Measurements from ENCODE around the gene MAP2K5. TPM values are rescaled to one million over a fixed set of nuclear protein-coding genes. Genes with fewer than 3 reads are reported as not detected.

Gene MAP2K5
- total and polyA plus RNA-seq, 7 donors, result 11.3 to 19.4 (median 14.3) TPM

DNA sequence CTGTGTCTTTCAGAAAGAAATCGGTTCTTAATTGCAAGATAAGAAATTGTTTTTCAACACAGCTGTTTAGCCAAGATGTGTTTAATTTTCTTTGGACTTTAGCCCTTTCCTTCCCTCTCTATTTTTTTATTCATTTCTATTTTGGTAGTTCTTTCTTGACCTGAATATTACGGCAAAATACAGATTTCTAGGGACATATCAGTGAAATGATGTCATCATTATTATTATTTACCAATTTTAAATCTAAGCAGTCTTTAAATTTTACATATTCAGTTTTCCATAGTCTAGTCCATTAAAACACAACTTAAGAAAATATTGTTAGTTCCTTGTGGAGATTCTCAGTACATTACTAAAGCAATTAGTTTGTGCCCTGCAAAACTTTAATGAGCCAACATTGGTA, 104.3 kb downstream of the MAP2K5 start:
- WGBS, 2 donors, result 61 to 84% methylated on average over 2 of the region's 2 CpGs
- no peak for TF ChIP-seq EP300 (IDR thresholded peaks at IDR 0.05)
- no peak for TF ChIP-seq POLR2A (IDR thresholded peaks at IDR 0.05)
- TF ChIP-seq POLR2AphosphoS5 (IDR thresholded peaks at IDR 0.05), result no peak
- TF ChIP-seq, protein P1, sequence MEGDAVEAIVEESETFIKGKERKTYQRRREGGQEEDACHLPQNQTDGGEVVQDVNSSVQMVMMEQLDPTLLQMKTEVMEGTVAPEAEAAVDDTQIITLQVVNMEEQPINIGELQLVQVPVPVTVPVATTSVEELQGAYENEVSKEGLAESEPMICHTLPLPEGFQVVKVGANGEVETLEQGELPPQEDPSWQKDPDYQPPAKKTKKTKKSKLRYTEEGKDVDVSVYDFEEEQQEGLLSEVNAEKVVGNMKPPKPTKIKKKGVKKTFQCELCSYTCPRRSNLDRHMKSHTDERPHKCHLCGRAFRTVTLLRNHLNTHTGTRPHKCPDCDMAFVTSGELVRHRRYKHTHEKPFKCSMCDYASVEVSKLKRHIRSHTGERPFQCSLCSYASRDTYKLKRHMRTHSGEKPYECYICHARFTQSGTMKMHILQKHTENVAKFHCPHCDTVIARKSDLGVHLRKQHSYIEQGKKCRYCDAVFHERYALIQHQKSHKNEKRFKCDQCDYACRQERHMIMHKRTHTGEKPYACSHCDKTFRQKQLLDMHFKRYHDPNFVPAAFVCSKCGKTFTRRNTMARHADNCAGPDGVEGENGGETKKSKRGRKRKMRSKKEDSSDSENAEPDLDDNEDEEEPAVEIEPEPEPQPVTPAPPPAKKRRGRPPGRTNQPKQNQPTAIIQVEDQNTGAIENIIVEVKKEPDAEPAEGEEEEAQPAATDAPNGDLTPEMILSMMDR (IDR thresholded peaks at IDR 0.05), result no peak
- peaks cover 0 to 18% (median 0%) of the 10 kb centered on the region in 4 donors for H3K36me3 ChIP-seq
- H3K4me1 ChIP-seq, result peaks cover 0 to under 1% (median 0%) of the 10 kb centered on the region in 4 donors
- no peak for DNase-seq
- H3K4me3 ChIP-seq, result no peak overlapping the region
- no peaks in the 10 kb centered on the region for H3K27me3 ChIP-seq
- no peaks in the 10 kb centered on the region for H3K9me3 ChIP-seq
- intact Hi-C loops (cut with DNase I), result no loop called here
- no peak overlapping the region for H3K27ac ChIP-seq

DNA sequence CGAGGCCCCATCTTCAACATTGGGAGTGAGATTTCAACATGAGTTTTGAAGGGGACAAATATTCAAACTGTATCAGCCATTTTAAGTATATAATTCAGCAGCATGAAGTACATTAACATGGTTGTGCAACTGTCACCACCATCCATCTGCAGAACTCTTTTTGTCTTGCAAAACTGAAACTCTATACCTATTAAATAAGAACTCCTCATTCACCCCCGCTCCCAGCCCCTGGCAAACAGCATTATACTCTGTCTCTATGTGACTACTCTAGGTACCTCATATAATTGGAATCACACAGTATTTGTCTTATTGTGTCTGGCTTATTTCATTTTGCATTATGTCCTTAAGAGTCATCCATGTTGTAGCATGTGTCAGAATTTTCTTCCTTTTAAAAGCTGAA, 110.1 kb downstream of the MAP2K5 start:
- intact Hi-C loops (cut with DNase I), result no loop called here
- Histone ChIP-seq H3K9me3 (no peaks in the 10 kb centered on the region), H3K27me3 (no peaks in the 10 kb centered on the region), H3K36me3 (peaks cover 0 to 29% (median 4%) of the 10 kb centered on the region in 4 donors), H3K4me3 (no peak overlapping the region), H3K4me1 (no peaks in the 10 kb centered on the region), H3K27ac (no peak overlapping the region)
- TF ChIP-seq POLR2A (IDR thresholded peaks at IDR 0.05) (no peak), EP300 (IDR thresholded peaks at IDR 0.05) (no peak), POLR2AphosphoS5 (IDR thresholded peaks at IDR 0.05) (no peak)
- TF ChIP-seq, protein P1 (IDR thresholded peaks at IDR 0.05), result no peak
- 97% methylated on average over 2 of the region's 2 CpGs for WGBS, 2 donors
- no peak for DNase-seq

DNA sequence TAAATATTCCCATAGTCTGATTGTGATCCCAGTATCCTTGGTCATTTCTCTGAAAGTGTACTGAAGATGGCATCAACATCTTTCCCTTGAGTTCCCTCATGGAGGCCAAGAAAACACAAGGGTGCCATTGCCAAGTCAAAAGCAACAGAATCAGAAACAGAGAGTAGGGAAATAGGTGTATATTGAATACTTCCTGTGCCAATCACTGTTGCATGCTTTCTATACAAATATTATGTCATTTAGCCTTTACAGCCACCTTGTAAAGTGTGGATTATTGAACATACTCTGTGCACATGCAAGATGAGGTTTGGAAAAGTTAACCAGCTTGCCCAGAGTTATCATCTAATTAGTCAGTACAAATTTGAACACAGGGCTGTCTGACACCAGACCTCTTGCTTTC, 117.9 kb downstream of the MAP2K5 start:
- intact Hi-C loops (cut with DNase I), result no loop called here
- no peak for TF ChIP-seq EP300 (IDR thresholded peaks at IDR 0.05)
- no peak for TF ChIP-seq POLR2A (IDR thresholded peaks at IDR 0.05)
- TF ChIP-seq, protein P1 (IDR thresholded peaks at IDR 0.05), result no peak
- TF ChIP-seq POLR2AphosphoS5 (IDR thresholded peaks at IDR 0.05), result no peak

DNA sequence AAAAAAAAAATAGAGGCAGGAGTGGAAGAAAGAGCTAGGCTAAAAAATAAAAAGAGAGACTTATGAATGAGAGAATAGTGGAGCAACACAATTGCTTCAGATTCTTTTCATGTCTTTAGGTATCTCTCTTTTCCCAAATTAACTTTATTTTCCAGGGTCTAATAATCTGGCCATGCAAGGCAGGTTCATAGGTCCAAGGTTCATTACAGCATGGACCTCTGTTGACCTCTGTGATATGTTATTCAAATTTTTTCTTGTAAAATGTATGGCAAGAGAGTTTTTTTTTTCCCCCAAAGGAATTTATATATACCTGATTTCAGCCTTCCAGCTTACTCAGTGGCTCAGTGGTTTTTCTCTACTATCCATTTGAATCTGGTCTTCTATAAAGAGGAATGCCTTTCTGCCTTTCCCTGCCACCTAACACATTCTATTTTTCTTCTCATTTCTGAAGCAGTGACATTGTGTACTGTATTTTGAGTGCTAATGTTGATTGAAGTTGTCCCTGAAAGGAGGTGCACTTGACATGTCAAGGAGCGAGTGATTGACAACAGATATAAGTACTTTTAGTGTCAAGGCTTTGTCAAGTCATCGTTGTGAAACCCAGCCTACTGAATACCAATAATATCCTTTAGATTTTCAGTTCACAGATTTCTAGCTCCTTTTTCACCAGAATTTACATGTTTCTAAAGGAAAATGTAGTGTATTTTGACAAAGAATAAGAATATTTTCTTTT, 118.5 kb downstream of the MAP2K5 start:
- Histone ChIP-seq H3K4me3 (no peak overlapping the region), H3K27me3 (no peaks in the 10 kb centered on the region), H3K9me3 (no peaks in the 10 kb centered on the region), H3K27ac (no peak overlapping the region), H3K36me3 (peaks cover 0 to 29% (median 3%) of the 10 kb centered on the region in 4 donors), H3K4me1 (no peaks in the 10 kb centered on the region)
- 97 to 98% methylated on average over 2 of the region's 2 CpGs for WGBS, 2 donors
- no peak for DNase-seq
- TF ChIP-seq POLR2AphosphoS5 (IDR thresholded peaks at IDR 0.05), result no peak
- TF ChIP-seq, protein P1 (IDR thresholded peaks at IDR 0.05), result no peak
- no peak for TF ChIP-seq EP300 (IDR thresholded peaks at IDR 0.05)
- no peak for TF ChIP-seq POLR2A (IDR thresholded peaks at IDR 0.05)
- intact Hi-C loops (cut with DNase I), result no loop called here

More for the DNA sequence above, 117.9 kb downstream of the MAP2K5 start:
- Histone ChIP-seq H3K27ac (no peak overlapping the region), H3K4me3 (no peak overlapping the region), H3K9me3 (no peaks in the 10 kb centered on the region), H3K27me3 (no peaks in the 10 kb centered on the region), H3K4me1 (no peaks in the 10 kb centered on the region), H3K36me3 (peaks cover 0 to 35% (median 3%) of the 10 kb centered on the region in 4 donors)
- DNase-seq, result no peak
